HepG2 (cell line): ENCODE measurements around the gene MTA2. TPM values are rescaled to one million over a fixed set of nuclear protein-coding genes. Genes with fewer than 3 reads are reported as not detected.

Source experiments
- ATAD3A ChIP-seq: sonication (generic); formaldehyde crosslinking; IDR thresholded peaks from 2 replicates; pipeline ENCODE4 v1.4.0; 2020; ENCODE audit warnings: missing genetic modification reagents
- ATRX ChIP-seq: sonication (generic); formaldehyde crosslinking; IDR thresholded peaks from 2 replicates; pipeline ENCODE4 v1.4.0; 2020; ENCODE audit warnings: missing genetic modification reagents, borderline replicate concordance
- BORCS8-MEF2B ChIP-seq: sonication (generic); formaldehyde crosslinking; IDR thresholded peaks from 2 replicates; pipeline ENCODE4 v1.8.0; 2022; ENCODE audit warnings: mild to moderate bottlenecking, missing genetic modification reagents
- EED ChIP-seq: sonication (generic); formaldehyde crosslinking; IDR thresholded peaks from 2 replicates; pipeline ENCODE4 v1.5.0; 2020; ENCODE audit warnings: mild to moderate bottlenecking, missing genetic modification reagents
- ELF1 ChIP-seq: sonication (generic); formaldehyde crosslinking; IDR thresholded peaks from 2 replicates; pipeline ENCODE4 v1.4.0; 2020; ENCODE audit warnings: missing genetic modification reagents
- HOXA7 ChIP-seq: sonication (generic); formaldehyde crosslinking; IDR thresholded peaks from 2 replicates; pipeline ENCODE4 v1.8.1; 2022; ENCODE audit warnings: mild to moderate bottlenecking, missing genetic modification reagents, moderate library complexity
- ISL2 ChIP-seq: sonication (generic); formaldehyde crosslinking; IDR thresholded peaks from 2 replicates; pipeline ENCODE4 v1.5.0; 2020; ENCODE audit warnings: missing genetic modification reagents
- REPIN1 ChIP-seq: sonication (generic); formaldehyde crosslinking; IDR thresholded peaks from 2 replicates; pipeline ENCODE4 v1.8.0; 2022; ENCODE audit warnings: missing genetic modification reagents, low read depth, mild to moderate bottlenecking, borderline replicate concordance
- TEAD2 ChIP-seq: sonication (generic); formaldehyde crosslinking; IDR thresholded peaks from 2 replicates; pipeline ENCODE4 v1.9.0; 2021; ENCODE audit warnings: missing genetic modification reagents
- ZEB1 ChIP-seq: IDR thresholded peaks from 2 replicates; pipeline ENCODE4 v1.6.1; 2012; ENCODE audit warnings: mild to moderate bottlenecking, low read depth, inconsistent platforms; ENCODE audit not compliant: insufficient replicate concordance
- ZNF138 ChIP-seq: sonication (generic); formaldehyde crosslinking; IDR thresholded peaks from 2 replicates; pipeline ENCODE4 v1.5.0; 2020; ENCODE audit warnings: mild to moderate bottlenecking, low read depth, missing genetic modification reagents
- ZNF253 ChIP-seq: sonication (generic); formaldehyde crosslinking; IDR thresholded peaks from 2 replicates; pipeline ENCODE4 v1.8.0; 2022; ENCODE audit warnings: mild to moderate bottlenecking, missing genetic modification reagents, borderline replicate concordance
- ZNF777 ChIP-seq: sonication (generic); formaldehyde crosslinking; IDR thresholded peaks from 2 replicates; pipeline ENCODE4 v1.4.0; 2020; ENCODE audit warnings: missing genetic modification reagents
- polyA plus RNA-seq, 8 experiments: library from polyadenylated mRNA; depleted of rRNA in 3 of 8; stranded (reverse) in 7 of 8; unstranded in 1 of 8; fragments of >200 nt; fragmentation: Illumina TruSeq in 4 of 8; extraction: Trizol in 4 of 8; gene quantifications; 2 replicates each; pipeline versions ENCODE4 v1.2.1 to v1.2.3, GENCODE V29; 2011 to 2016; ENCODE audit warnings: low read depth in 4 of 8, missing spikeins in 1 of 8, mixed read lengths in 1 of 8; ENCODE audit not compliant: insufficient read depth in 1 of 8
- total RNA-seq, 5 experiments: library from RNA; depleted of rRNA; stranded (reverse); fragments of >200 nt; fragmentation: Illumina TruSeq; extraction: Trizol; gene quantifications; 2 replicates each; pipeline ENCODE4 v1.2.3, GENCODE V29; 2016; ENCODE audit warnings: low read depth in 1 of 5
- TF ChIP-seq, protein P1 (sequence below): sonication (generic); formaldehyde crosslinking; IDR thresholded peaks from 2 replicates; pipeline ENCODE4 v1.5.0; 2020; ENCODE audit warnings: missing genetic modification reagents
- TF ChIP-seq, protein P2 (sequence below): sonication (generic); formaldehyde crosslinking; IDR thresholded peaks from 2 replicates; pipeline ENCODE4 v1.4.0; 2020; ENCODE audit warnings: mild to moderate bottlenecking, low read depth, missing genetic modification reagents
- TF ChIP-seq, protein P3 (sequence below): sonication (generic); formaldehyde crosslinking; conservative IDR thresholded peaks from 2 replicates; pipeline ENCODE4 v1.5.0; 2020; ENCODE audit warnings: missing genetic modification reagents
- TF ChIP-seq, protein P4 (sequence below): sonication (generic); formaldehyde crosslinking; IDR thresholded peaks from 2 replicates; pipeline ENCODE4 v1.8.0; 2023; ENCODE audit warnings: mild to moderate bottlenecking, missing genetic modification reagents
- TF ChIP-seq, protein P5 (sequence below): sonication (generic); formaldehyde crosslinking; IDR thresholded peaks from 2 replicates; pipeline ENCODE4 v1.4.0; 2020; ENCODE audit warnings: mild to moderate bottlenecking, missing genetic modification reagents
- TF ChIP-seq, protein P6 (sequence below): IDR thresholded peaks from 2 replicates; pipeline ENCODE4 v1.6.1; 2016; ENCODE audit warnings: control low read depth

Gene MTA2
- total and polyA plus RNA-seq, 2 of the 13 experiments (the other 11 are each of a cell fraction or from before 2014, with no cell fraction given) = 14.0 to 70.0 TPM

DNA sequence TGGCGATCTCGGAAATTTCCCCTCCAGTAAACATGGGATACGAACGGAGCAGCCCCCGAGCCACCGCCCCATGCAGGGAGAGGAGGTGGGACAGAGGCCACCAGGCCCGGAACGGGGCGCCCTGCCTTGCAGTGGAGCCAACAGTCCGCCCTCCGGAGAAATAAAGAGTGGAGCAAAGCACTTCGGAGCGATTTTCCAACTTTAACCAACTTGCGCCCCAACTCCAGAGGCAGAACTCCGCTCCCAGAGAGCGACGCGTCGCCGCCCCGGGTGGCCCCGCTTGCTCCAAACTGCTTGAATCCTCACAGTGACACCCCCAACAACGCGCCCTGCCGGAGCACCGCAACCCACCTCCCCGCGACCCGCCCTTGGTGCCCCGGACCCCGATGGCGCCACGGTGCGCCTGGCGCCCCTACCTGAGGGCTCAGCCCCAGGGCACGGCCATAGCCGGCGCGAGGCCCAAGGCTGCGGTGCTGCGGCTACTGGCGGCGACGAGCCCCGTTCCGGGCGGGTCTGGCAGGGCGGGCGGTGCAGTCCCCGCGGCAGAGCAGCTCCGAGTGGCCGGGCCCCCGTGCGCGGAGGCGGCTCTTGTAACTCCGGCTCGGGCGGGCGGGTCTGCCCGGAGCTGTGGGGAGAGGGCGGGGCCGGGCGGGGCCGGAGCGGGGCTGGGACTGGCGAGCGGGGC lies 55.3 kb downstream of the MTA2 start, which contains the start of gene AHNAK (continued):
- TF ChIP-seq, protein P1, sequence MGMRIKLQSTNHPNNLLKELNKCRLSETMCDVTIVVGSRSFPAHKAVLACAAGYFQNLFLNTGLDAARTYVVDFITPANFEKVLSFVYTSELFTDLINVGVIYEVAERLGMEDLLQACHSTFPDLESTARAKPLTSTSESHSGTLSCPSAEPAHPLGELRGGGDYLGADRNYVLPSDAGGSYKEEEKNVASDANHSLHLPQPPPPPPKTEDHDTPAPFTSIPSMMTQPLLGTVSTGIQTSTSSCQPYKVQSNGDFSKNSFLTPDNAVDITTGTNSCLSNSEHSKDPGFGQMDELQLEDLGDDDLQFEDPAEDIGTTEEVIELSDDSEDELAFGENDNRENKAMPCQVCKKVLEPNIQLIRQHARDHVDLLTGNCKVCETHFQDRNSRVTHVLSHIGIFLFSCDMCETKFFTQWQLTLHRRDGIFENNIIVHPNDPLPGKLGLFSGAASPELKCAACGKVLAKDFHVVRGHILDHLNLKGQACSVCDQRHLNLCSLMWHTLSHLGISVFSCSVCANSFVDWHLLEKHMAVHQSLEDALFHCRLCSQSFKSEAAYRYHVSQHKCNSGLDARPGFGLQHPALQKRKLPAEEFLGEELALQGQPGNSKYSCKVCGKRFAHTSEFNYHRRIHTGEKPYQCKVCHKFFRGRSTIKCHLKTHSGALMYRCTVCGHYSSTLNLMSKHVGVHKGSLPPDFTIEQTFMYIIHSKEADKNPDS (CRISPR knock-in tag) = no peak
- TF ChIP-seq, protein P2, sequence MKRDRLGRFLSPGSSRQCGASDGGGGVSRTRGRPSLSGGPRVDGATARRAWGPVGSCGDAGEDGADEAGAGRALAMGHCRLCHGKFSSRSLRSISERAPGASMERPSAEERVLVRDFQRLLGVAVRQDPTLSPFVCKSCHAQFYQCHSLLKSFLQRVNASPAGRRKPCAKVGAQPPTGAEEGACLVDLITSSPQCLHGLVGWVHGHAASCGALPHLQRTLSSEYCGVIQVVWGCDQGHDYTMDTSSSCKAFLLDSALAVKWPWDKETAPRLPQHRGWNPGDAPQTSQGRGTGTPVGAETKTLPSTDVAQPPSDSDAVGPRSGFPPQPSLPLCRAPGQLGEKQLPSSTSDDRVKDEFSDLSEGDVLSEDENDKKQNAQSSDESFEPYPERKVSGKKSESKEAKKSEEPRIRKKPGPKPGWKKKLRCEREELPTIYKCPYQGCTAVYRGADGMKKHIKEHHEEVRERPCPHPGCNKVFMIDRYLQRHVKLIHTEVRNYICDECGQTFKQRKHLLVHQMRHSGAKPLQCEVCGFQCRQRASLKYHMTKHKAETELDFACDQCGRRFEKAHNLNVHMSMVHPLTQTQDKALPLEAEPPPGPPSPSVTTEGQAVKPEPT (CRISPR knock-in tag) = no peak; the same call in 1 of the 2 replicates
- TF ChIP-seq ELF1 (CRISPR knock-in tag) (no peak), ZEB1 (no peak), HOXA7 (no peak), ZNF777 (no peak; the same call in 1 of the 2 replicates), ATAD3A (CRISPR knock-in tag) (no peak), ISL2 (no peak), ZNF253 (CRISPR knock-in tag) (no peak; the same call in 1 of the 2 replicates), ZNF138 (CRISPR knock-in tag) (no peak; the same call in 1 of the 2 replicates), TEAD2 (no peak), ATRX (CRISPR knock-in tag) (no peak), EED (peak; percentile 37; the same call in 1 of the 2 replicates), REPIN1 (CRISPR knock-in tag) (0 out of 2 replicates have a peak, but pooled peaks have one; percentile 50), BORCS8-MEF2B (CRISPR knock-in tag) (no peak)
- TF ChIP-seq, protein P3, sequence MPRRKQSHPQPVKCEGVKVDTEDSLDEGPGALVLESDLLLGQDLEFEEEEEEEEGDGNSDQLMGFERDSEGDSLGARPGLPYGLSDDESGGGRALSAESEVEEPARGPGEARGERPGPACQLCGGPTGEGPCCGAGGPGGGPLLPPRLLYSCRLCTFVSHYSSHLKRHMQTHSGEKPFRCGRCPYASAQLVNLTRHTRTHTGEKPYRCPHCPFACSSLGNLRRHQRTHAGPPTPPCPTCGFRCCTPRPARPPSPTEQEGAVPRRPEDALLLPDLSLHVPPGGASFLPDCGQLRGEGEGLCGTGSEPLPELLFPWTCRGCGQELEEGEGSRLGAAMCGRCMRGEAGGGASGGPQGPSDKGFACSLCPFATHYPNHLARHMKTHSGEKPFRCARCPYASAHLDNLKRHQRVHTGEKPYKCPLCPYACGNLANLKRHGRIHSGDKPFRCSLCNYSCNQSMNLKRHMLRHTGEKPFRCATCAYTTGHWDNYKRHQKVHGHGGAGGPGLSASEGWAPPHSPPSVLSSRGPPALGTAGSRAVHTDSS (CRISPR knock-in tag) = 0 out of 2 replicates have a peak, but pooled peaks have one; percentile 78
- TF ChIP-seq, protein P4, sequence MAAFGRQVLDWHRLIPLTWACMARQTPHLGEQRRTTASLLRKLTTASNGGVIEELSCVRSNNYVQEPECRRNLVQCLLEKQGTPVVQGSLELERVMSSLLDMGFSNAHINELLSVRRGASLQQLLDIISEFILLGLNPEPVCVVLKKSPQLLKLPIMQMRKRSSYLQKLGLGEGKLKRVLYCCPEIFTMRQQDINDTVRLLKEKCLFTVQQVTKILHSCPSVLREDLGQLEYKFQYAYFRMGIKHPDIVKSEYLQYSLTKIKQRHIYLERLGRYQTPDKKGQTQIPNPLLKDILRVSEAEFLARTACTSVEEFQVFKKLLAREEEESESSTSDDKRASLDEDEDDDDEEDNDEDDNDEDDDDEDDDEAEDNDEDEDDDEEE (CRISPR knock-in tag) = no peak; the same call in 1 of the 2 replicates
- TF ChIP-seq, protein P5, sequence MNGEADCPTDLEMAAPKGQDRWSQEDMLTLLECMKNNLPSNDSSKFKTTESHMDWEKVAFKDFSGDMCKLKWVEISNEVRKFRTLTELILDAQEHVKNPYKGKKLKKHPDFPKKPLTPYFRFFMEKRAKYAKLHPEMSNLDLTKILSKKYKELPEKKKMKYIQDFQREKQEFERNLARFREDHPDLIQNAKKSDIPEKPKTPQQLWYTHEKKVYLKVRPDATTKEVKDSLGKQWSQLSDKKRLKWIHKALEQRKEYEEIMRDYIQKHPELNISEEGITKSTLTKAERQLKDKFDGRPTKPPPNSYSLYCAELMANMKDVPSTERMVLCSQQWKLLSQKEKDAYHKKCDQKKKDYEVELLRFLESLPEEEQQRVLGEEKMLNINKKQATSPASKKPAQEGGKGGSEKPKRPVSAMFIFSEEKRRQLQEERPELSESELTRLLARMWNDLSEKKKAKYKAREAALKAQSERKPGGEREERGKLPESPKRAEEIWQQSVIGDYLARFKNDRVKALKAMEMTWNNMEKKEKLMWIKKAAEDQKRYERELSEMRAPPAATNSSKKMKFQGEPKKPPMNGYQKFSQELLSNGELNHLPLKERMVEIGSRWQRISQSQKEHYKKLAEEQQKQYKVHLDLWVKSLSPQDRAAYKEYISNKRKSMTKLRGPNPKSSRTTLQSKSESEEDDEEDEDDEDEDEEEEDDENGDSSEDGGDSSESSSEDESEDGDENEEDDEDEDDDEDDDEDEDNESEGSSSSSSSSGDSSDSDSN (CRISPR knock-in tag) = peak; percentile 88
- TF ChIP-seq, protein P6, sequence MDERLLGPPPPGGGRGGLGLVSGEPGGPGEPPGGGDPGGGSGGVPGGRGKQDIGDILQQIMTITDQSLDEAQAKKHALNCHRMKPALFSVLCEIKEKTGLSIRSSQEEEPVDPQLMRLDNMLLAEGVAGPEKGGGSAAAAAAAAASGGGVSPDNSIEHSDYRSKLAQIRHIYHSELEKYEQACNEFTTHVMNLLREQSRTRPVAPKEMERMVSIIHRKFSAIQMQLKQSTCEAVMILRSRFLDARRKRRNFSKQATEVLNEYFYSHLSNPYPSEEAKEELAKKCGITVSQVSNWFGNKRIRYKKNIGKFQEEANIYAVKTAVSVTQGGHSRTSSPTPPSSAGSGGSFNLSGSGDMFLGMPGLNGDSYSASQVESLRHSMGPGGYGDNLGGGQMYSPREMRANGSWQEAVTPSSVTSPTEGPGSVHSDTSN (CRISPR knock-in tag) = no peak
